Measurements from ENCODE around the gene WWP2.
"Not testable (repeated sequence)": the region's sequence is repeated elsewhere in the genome, so short reads cannot be mapped to it uniquely, and the experiment has no call there.

WWP2 gene

GRCh38 chr16:69747115-69747514 lies 15.0 kb upstream of the WWP2 start:
- DNase-seq, result no peak

- no peak for DNase-seq
These were observed 13.3 kb upstream of the WWP2 start for GRCh38 chr16:69748694-69749345.

- DNase-seq, result no peak
These were observed 8.0 kb upstream of the WWP2 start for GRCh38 chr16:69754143-69754468.

- DNase-seq, result peak; percentile 98
These were observed 7.4 kb upstream of the WWP2 start, which contains the start of gene NOB1 for GRCh38 chr16:69754469-69755310. Gene NOB1, minus strand, starts transcription at chr16:69754926. Its CDS starts 16 bp downstream, at chr16:69754910.

GRCh38 chr16:69756705-69757104 lies 5.4 kb upstream of the WWP2 start:
- no peak for DNase-seq

GRCh38 chr16:69757375-69757774 lies 4.8 kb upstream of the WWP2 start:
- DNase-seq, result not testable (repeated sequence)

- no peak for DNase-seq
These were observed 874 bp downstream of the WWP2 start for GRCh38 chr16:69762814-69763598.

- DNase-seq, result no peak
These were observed 1.4 kb downstream of the WWP2 start for GRCh38 chr16:69763599-69763942.

- DNase-seq, result no peak
These were observed 5.5 kb downstream of the WWP2 start for GRCh38 chr16:69767459-69768229.

GRCh38 chr16:69768666-69769065 lies 6.5 kb downstream of the WWP2 start:
- DNase-seq, result no peak

- DNase-seq, result no peak
These were observed 7.3 kb downstream of the WWP2 start for GRCh38 chr16:69769404-69769803.

GRCh38 chr16:69771651-69771967 lies 9.5 kb downstream of the WWP2 start:
- no peak for DNase-seq

- DNase-seq, result no peak
These were observed 11.3 kb downstream of the WWP2 start for GRCh38 chr16:69773260-69773947.

GRCh38 chr16:69775563-69775962 lies 13.4 kb downstream of the WWP2 start:
- no peak for DNase-seq

GRCh38 chr16:69779724-69780123 lies 17.6 kb downstream of the WWP2 start:
- DNase-seq, result no peak

- DNase-seq, result no peak
These were observed 19.0 kb downstream of the WWP2 start for GRCh38 chr16:69781118-69781517.

GRCh38 chr16:69784586-69784985 lies 22.5 kb downstream of the WWP2 start:
- DNase-seq, result no peak

- DNase-seq, result no peak
These were observed 25.8 kb downstream of the WWP2 start for GRCh38 chr16:69787883-69788282.

- not testable (repeated sequence) for DNase-seq
These were observed 29.3 kb downstream of the WWP2 start for GRCh38 chr16:69791391-69791847.

GRCh38 chr16:69793526-69793925 lies 31.4 kb downstream of the WWP2 start:
- no peak for DNase-seq

GRCh38 chr16:69794486-69794885 lies 32.4 kb downstream of the WWP2 start:
- DNase-seq, result no peak

All from stimulated activated CD8-positive, alpha-beta memory T cell treated with anti-CD3 and anti-CD28 coated beads, Interleukin-4, amount 100 ng/mL, for 48 hours (primary cell).